Glutamatergic neuron (in vitro differentiated cells): ENCODE results near the gene SAMD1. TPM values are rescaled to one million over a fixed set of nuclear protein-coding genes. Genes with fewer than 3 reads are reported as not detected.
A peak's percentile ranks its signal among the peaks of the same experiment; 100 is the strongest.

Experiments
- DNase-seq: peaks from one replicate; pipeline ENCODE4 v3.0.0; 2022
- H3K27ac Mint-ChIP-seq: one replicate; pipeline ENCODE4 v1.8.0; 2020; ENCODE audit warnings: mild to moderate bottlenecking, mixed read lengths, inconsistent platforms; ENCODE audit not compliant: unreplicated experiment
- H3K27me3 Mint-ChIP-seq: one replicate; pipeline ENCODE4 v1.8.0; 2020; ENCODE audit warnings: mild to moderate bottlenecking, moderate library complexity, mixed read lengths, inconsistent platforms; ENCODE audit not compliant: unreplicated experiment
- H3K36me3 Mint-ChIP-seq: one replicate; pipeline ENCODE4 v1.8.0; 2020; ENCODE audit warnings: mild to moderate bottlenecking, mixed read lengths, inconsistent platforms; ENCODE audit not compliant: unreplicated experiment
- H3K4me1 Mint-ChIP-seq: one replicate; pipeline ENCODE4 v1.8.0; 2020; ENCODE audit warnings: mild to moderate bottlenecking, low read depth, mixed read lengths, inconsistent platforms; ENCODE audit not compliant: unreplicated experiment
- H3K4me3 Mint-ChIP-seq: one replicate; pipeline ENCODE4 v1.8.0; 2020; ENCODE audit warnings: mild to moderate bottlenecking, mixed read lengths, inconsistent platforms; ENCODE audit not compliant: unreplicated experiment
- H3K9me3 Mint-ChIP-seq: one replicate; pipeline ENCODE4 v1.8.0; 2020; ENCODE audit warnings: mild to moderate bottlenecking, moderate library complexity, mixed read lengths, inconsistent platforms; ENCODE audit not compliant: unreplicated experiment
- total RNA-seq: library from RNA; stranded (reverse); fragmentation: NEBNext Ultra II Directional; extraction: Animal tissue kit (Norgen Biotek cat#: 25700); gene quantifications from one replicate; pipeline ENCODE4 v1.2.1, GENCODE V29; 2021; ENCODE audit not compliant: unreplicated experiment
- TF ChIP-seq, protein P1 (sequence below): fragments of 200-600 bp; sonication (generic); IDR thresholded peaks from one replicate; pipeline ENCODE4 v1.5.0; 2021; ENCODE audit not compliant: partially characterized antibody, unreplicated experiment

Gene SAMD1
- total RNA-seq, 1 donor from 2014 or later = 52.0 TPM

DNA sequence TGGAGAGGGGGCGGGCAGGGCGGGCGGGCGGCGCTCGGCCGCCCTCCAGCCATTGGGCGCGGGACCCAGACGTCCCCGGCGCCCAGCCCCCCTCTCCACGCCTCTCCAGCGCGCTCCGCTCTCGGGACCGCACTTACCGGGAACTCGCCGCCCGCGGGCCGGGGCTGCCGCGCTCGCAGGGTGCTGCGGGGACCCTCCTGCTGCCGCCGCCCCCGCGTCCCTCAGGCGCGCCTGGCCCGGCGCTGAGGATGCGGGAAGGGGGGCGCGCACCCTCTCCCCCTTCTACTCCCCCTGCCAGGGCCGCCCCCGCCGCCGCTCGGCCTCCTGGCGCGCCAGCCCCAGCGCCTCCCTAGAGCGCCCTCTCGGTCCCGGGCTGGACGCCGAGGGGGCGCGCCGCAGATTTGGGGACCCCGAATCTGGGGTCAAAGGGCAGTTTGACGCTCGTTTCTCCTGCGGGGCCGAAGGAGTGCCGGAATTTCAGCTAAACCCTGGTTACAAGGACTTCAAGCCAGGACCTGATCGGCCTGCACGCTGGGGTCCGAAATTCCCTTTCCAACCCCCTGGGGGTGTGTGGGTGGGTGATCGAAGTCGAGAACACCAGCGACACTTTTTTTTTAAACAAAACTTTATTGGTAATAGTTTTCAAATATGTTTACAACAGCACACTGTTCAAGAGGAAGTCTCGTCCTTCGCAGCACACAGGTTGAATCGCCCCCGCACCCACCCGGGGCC lies 696 bp upstream of the SAMD1 start:
- peak overlapping the region; percentile 84 for H3K27ac Mint-ChIP-seq
- H3K36me3 Mint-ChIP-seq = peaks cover 9% of the 10 kb centered on the region
- peaks cover 15% of the 10 kb centered on the region for H3K9me3 Mint-ChIP-seq
- DNase-seq = peak; percentile 61
- peak overlapping the region; percentile 93 for H3K4me3 Mint-ChIP-seq
- H3K27me3 Mint-ChIP-seq = peaks cover 8% of the 10 kb centered on the region
- H3K4me1 Mint-ChIP-seq = peaks cover 8% of the 10 kb centered on the region
- TF ChIP-seq, protein P1, sequence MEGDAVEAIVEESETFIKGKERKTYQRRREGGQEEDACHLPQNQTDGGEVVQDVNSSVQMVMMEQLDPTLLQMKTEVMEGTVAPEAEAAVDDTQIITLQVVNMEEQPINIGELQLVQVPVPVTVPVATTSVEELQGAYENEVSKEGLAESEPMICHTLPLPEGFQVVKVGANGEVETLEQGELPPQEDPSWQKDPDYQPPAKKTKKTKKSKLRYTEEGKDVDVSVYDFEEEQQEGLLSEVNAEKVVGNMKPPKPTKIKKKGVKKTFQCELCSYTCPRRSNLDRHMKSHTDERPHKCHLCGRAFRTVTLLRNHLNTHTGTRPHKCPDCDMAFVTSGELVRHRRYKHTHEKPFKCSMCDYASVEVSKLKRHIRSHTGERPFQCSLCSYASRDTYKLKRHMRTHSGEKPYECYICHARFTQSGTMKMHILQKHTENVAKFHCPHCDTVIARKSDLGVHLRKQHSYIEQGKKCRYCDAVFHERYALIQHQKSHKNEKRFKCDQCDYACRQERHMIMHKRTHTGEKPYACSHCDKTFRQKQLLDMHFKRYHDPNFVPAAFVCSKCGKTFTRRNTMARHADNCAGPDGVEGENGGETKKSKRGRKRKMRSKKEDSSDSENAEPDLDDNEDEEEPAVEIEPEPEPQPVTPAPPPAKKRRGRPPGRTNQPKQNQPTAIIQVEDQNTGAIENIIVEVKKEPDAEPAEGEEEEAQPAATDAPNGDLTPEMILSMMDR = peak; percentile 13

DNA sequence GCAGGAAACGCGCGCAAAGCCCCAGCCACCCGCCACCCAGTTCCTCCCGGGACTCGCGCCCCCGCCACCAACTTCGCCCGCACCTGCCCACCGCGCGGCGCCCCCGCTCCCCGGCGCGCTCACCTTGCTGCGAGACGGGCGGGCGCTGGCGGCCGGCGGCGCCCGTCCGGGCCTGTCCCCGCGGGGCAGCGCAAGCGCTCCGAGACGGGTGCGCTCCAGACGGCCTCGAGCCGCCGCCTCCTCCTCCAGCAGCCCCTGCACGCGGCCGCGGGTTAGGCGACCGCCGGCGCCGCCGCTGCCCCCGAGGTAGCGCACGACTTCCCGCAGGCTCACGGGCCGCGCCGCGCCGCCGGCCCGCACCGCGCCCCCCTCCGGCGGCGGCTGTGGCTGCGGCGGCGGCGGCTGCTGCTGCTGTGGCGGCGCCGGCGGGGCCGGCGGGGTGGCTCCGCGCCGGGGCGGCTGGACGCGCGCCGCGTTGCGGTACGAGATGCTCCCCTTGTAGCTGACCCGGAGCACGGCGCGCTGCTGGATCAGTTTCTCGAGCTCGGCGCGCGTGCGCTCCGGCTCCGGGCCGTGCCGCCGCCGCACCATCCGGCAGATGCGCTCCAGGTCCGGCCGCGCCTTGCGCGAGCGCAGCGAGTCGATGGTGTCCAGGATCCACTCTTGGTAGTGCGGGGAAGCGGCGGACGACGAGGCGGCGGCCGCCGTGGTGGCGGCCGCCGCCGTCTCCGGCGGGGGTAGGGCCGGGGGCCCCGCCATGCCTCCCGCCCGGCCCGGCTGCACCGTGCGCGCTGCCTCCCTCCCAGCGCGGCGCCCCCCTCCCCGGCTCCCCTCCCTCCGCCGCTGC lies 666 bp downstream of the SAMD1 start:
- peaks cover 8% of the 10 kb centered on the region for H3K4me1 Mint-ChIP-seq
- H3K36me3 Mint-ChIP-seq = peaks cover 9% of the 10 kb centered on the region
- H3K9me3 Mint-ChIP-seq = peaks cover 15% of the 10 kb centered on the region
- H3K4me3 Mint-ChIP-seq = peak overlapping the region; percentile 94
- peak overlapping the region; percentile 88 for H3K27ac Mint-ChIP-seq
- peak; percentile 74 for DNase-seq
- TF ChIP-seq, protein P1 = no peak
- H3K27me3 Mint-ChIP-seq = peaks cover 8% of the 10 kb centered on the region

- peaks cover 5% of the 10 kb centered on the region for H3K36me3 Mint-ChIP-seq
- H3K9me3 Mint-ChIP-seq = peaks cover 15% of the 10 kb centered on the region
- H3K27me3 Mint-ChIP-seq = peaks cover 8% of the 10 kb centered on the region
- TF ChIP-seq, protein P1 = peak; percentile 27
- DNase-seq = no peak
- H3K4me1 Mint-ChIP-seq = peaks cover 8% of the 10 kb centered on the region
- H3K27ac Mint-ChIP-seq = peak overlapping the region; percentile 88
- H3K4me3 Mint-ChIP-seq = peak overlapping the region; percentile 94
Measured at GRCh38 chr19:14089412-14089661, 1.2 kb downstream of the SAMD1 start.

DNA sequence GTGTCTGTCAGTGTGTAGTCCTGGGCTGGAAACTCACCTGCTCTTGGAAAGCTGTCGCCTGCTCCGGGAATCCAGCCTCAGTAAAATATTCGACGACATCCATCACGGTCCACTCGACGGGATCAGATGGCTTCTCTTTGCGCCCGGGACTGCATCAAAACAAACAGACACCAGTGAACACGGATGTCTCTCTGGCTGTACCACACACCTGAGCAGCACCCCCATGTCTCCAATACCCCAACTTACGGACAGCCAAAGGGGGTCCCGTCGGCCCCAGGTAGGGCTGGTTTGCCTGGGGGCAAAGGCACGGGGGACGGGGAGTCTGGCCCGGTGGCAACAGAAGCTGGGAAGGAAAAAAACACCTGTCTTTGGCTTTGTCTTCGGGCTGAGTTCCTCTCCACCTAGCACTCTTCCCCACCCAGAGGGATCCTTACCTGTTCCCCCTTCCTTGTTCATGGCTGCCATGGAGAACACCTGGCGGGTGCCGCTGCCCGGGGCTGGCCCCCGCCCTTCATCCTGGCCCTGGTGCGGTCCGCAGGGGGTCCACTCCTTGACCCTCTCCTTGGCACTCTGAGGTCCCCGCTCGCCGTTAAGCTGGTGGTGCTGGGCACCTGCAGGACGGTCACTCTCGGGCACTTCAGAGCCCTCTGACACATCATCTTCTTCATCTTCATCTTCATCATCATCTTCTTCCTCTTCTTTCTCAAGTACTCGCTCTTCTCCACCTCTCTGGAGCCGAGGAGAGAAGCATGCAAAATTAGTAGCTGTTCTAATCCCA lies 1.7 kb downstream of the SAMD1 start:
- TF ChIP-seq, protein P1 = no peak
- DNase-seq = no peak
- peaks cover 8% of the 10 kb centered on the region for H3K27me3 Mint-ChIP-seq
- H3K4me1 Mint-ChIP-seq = peaks cover 8% of the 10 kb centered on the region
- H3K4me3 Mint-ChIP-seq = peak overlapping the region; percentile 94
- H3K27ac Mint-ChIP-seq = peak overlapping the region; percentile 88
- H3K9me3 Mint-ChIP-seq = peaks cover 15% of the 10 kb centered on the region
- peaks cover 5% of the 10 kb centered on the region for H3K36me3 Mint-ChIP-seq
